Parathyroid adenoma (tissue), 2 donors: Measurements from ENCODE around the gene UCP1.

Source experiments
- H2AFZ ChIP-seq: fragments of 300-600 bp; sonication (generic); one replicate; pipeline ENCODE4 v1.7.0; 2017; ENCODE audit warnings: antibody characterized with exemption, mild to moderate bottlenecking
- H3K27ac ChIP-seq: fragments of 300-600 bp; sonication (generic); one replicate; pipeline ENCODE4 v1.7.0; 2017
- H3K27me3 ChIP-seq: fragments of 300-600 bp; sonication (generic); one replicate; pipeline ENCODE4 v1.7.0; 2017; ENCODE audit warnings: low read length; ENCODE audit not compliant: control insufficient read depth, insufficient read depth
- H3K36me3 ChIP-seq: fragments of 300-600 bp; sonication (generic); one replicate; pipeline ENCODE4 v1.7.0; 2017; ENCODE audit warnings: low read length; ENCODE audit not compliant: control insufficient read depth, insufficient read depth
- H3K4me1 ChIP-seq: fragments of 300-600 bp; sonication (generic); one replicate; pipeline ENCODE4 v1.7.0; 2017; ENCODE audit warnings: control low read depth
- H3K4me2 ChIP-seq: fragments of 300-600 bp; sonication (generic); one replicate; pipeline ENCODE4 v1.7.0; 2017; ENCODE audit warnings: low read length
- H3K4me3 ChIP-seq: fragments of 300-600 bp; sonication (generic); one replicate; pipeline ENCODE4 v1.7.0; 2017; ENCODE audit warnings: low read depth, low read length
- H3K79me2 ChIP-seq: fragments of 300-600 bp; sonication (generic); one replicate; pipeline ENCODE4 v1.7.0; 2017; ENCODE audit warnings: control low read depth
- H3K9ac ChIP-seq: fragments of 300-600 bp; sonication (generic); one replicate; pipeline ENCODE4 v1.7.0; 2017; ENCODE audit warnings: mild to moderate bottlenecking
- H3K9me3 ChIP-seq: fragments of 300-600 bp; sonication (generic); one replicate; pipeline ENCODE4 v1.7.0; 2017; ENCODE audit warnings: low read length; ENCODE audit not compliant: control insufficient read depth
- TF ChIP-seq, protein P1 (sequence below): fragments of 300-600 bp; sonication (generic); IDR thresholded peaks from one replicate; pipeline ENCODE4 v1.7.0; 2017; ENCODE audit warnings: antibody characterized with exemption, mild to moderate bottlenecking
- donor health status: primary hyperparathyroidism.

UCP1 gene

GRCh38 chr4:140557831-140558435 is 10.8 kb downstream of the UCP1 start:
- H3K9ac ChIP-seq, result no peak overlapping the region
- H3K36me3 ChIP-seq, result no peaks in the 10 kb centered on the region
- no peak overlapping the region for H2AFZ ChIP-seq
- TF ChIP-seq, protein P1, sequence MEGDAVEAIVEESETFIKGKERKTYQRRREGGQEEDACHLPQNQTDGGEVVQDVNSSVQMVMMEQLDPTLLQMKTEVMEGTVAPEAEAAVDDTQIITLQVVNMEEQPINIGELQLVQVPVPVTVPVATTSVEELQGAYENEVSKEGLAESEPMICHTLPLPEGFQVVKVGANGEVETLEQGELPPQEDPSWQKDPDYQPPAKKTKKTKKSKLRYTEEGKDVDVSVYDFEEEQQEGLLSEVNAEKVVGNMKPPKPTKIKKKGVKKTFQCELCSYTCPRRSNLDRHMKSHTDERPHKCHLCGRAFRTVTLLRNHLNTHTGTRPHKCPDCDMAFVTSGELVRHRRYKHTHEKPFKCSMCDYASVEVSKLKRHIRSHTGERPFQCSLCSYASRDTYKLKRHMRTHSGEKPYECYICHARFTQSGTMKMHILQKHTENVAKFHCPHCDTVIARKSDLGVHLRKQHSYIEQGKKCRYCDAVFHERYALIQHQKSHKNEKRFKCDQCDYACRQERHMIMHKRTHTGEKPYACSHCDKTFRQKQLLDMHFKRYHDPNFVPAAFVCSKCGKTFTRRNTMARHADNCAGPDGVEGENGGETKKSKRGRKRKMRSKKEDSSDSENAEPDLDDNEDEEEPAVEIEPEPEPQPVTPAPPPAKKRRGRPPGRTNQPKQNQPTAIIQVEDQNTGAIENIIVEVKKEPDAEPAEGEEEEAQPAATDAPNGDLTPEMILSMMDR, result no peak
- no peaks in the 10 kb centered on the region for H3K79me2 ChIP-seq
- no peak overlapping the region for H3K4me3 ChIP-seq
- no peak overlapping the region for H3K27ac ChIP-seq
- H3K4me1 ChIP-seq, result no peaks in the 10 kb centered on the region
- H3K4me2 ChIP-seq, result no peak overlapping the region
- H3K27me3 ChIP-seq, result no peaks in the 10 kb centered on the region
- no peaks in the 10 kb centered on the region for H3K9me3 ChIP-seq

DNA sequence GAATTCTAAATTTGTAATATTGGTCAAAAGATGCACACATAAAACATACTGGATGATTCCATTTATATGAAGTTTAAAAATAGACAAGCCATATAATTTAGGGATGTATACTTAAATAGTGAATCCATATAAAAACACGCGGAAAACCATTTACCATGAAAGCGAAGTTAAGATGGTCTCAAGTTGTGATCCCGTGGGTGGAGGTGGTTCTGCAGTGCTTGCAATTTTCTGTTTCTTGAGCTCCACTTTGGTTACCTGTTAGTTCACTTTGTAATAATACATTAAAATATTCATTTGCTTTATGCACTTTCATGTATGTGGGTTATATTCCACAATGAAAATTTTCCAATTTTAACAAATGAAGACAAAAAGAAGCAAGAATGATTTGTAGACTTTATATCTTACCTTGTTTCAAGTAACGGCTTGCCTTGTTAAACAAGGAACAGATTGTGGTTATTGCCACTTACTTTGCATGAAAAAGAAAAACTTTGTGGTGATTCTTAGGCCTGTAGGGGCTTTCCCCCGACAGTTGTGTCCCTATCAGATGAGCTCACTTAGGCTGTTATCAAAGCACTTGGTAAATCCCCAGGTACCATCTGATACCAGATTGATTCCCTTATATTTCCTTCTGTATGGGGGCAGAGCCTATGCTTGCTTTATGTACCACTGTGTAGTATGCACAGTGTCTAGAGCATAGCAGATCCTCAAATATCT is 12.2 kb downstream of the UCP1 start:
- Histone ChIP-seq H2AFZ (no peak overlapping the region), H3K79me2 (no peaks in the 10 kb centered on the region), H3K9ac (no peak overlapping the region), H3K36me3 (no peaks in the 10 kb centered on the region), H3K4me2 (no peak overlapping the region), H3K9me3 (no peaks in the 10 kb centered on the region), H3K4me1 (no peaks in the 10 kb centered on the region), H3K27me3 (no peaks in the 10 kb centered on the region), H3K27ac (no peak overlapping the region), H3K4me3 (no peak overlapping the region)
- TF ChIP-seq, protein P1, result no peak

DNA sequence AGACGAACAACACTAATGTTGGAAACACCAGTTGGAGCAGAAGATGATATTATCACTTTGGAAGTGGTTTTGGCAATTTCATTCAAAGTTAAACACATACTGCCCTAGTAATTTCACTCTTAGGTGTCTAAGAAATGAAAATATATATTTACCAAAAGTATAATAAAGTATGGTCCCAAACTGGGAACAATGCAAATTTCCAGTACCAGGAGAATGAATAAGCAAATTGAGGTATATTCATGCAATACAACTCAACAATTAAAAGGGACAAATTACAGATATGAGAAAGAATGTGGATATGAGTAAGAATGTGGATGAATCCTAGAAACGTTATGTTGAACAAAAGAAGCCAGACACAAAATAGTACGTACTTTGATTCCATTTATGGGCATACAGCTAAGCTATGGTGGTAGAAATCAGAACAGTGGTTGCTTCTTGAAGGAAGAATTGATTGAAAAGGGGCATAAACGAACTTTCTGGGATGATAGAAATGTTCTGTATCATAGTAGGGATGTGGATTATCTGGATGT is 34.7 kb downstream of the UCP1 start:
- Histone ChIP-seq H3K4me2 (no peak overlapping the region), H3K27ac (no peak overlapping the region), H3K9ac (no peak overlapping the region), H2AFZ (no peak overlapping the region), H3K36me3 (no peaks in the 10 kb centered on the region), H3K9me3 (no peaks in the 10 kb centered on the region), H3K4me1 (no peaks in the 10 kb centered on the region), H3K4me3 (no peak overlapping the region), H3K27me3 (no peaks in the 10 kb centered on the region), H3K79me2 (no peaks in the 10 kb centered on the region)
- TF ChIP-seq, protein P1, result no peak

GRCh38 chr4:140529434-140529833 is 39.3 kb downstream of the UCP1 start:
- Histone ChIP-seq H3K79me2 (no peaks in the 10 kb centered on the region), H3K4me3 (no peak overlapping the region), H3K27me3 (no peaks in the 10 kb centered on the region), H3K27ac (no peak overlapping the region), H3K4me1 (no peaks in the 10 kb centered on the region), H3K9ac (no peak overlapping the region), H2AFZ (no peak overlapping the region), H3K36me3 (no peaks in the 10 kb centered on the region), H3K4me2 (no peak overlapping the region), H3K9me3 (no peaks in the 10 kb centered on the region)
- TF ChIP-seq, protein P1, result no peak
